GM08714 (cell line): Measurements from ENCODE around the gene LRRIQ3.

Experiments used
- H3K4me3 ChIP-seq: fragments of 200-500 bp; sonication (Bioruptor generic); 2 replicates; pipeline ENCODE4 v1.5.1; 2014; ENCODE audit warnings: mild to moderate bottlenecking, low read length, inconsistent platforms
- ZNF274 ChIP-seq: IDR thresholded peaks from 2 replicates; pipeline ENCODE4 v1.6.1; 2012; ENCODE audit warnings: mild to moderate bottlenecking, low read depth, low read length

The LRRIQ3 gene

DNA sequence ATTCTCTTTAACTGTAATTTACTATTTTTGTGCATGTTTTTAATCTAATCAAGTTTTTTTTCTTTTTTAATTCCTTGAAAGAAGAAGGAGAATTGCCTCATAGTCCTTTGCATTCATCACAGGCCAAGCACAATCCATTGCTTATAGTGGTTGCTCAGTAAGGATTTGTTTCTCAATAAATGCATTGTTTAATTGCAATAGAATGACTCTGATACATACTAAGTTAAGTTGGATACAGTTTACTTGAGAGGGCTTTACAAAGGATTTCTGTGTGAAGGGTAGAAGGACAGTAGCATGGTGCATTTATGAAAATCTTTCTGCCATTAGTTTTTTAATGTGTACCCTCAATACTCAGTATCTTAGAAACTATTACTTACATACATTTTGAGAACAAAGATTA lies 186.2 kb downstream of the LRRIQ3 start:
- TF ChIP-seq ZNF274 = no peak
- no peak overlapping the region for H3K4me3 ChIP-seq

DNA sequence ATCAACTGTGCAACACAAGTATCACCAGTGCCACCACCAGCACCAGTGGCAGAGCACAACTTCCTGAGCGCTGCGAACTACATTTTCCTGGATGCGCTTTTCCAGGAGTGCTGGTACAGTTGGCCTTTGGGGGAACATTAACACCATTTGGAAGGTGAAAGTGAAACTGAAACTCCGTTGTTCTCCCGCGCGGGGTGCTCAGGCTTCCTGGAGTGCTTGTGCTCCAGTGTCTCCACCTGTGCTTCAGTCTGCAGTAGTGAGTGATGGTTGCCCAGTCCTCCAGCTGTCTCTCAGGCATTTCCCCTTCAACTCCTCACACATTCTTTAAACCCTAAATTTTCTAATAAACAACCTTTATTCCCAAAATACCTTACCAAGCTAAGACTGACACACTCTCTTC lies 187.8 kb downstream of the LRRIQ3 start:
- TF ChIP-seq ZNF274 = no peak
- H3K4me3 ChIP-seq = no peak overlapping the region

DNA sequence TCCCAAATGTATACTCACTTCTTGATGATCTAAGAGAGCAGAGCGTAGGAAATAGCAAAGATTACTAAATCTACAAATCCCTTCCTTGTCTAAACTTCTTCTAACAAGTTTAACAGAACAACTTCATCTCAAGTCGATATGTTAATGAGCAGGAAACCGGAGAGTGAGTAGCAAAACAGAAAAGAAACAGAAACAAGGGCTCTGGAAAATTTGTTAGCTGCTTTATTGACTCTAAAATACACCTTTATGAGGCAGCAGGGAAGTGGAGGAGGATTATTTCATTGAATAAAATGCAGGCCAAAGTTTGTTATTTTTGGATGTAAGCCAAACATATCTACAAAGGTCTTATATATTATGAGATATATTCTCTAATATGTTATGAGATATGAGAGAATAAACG lies 192.4 kb downstream of the LRRIQ3 start:
- H3K4me3 ChIP-seq = no peak overlapping the region
- TF ChIP-seq ZNF274 = no peak

DNA sequence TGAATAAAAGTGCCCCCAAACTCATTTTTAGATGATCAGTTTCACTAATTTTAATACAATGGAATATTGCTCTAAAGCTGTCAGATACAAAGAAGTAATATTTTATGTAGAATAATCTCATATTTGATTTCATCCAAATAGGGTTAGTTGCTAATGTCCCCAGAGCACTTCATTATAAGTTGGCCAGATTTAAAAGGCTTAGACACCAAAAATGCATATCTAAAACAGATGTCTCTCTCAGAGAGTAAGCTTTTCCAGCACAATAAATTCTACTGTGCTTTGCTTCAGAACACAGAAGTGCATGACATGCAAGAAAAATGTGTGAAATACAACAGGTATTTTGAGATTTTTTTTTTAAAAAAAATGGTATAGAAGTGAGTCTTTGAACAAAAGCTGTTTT lies 194.2 kb downstream of the LRRIQ3 start:
- no peak overlapping the region for H3K4me3 ChIP-seq
- TF ChIP-seq ZNF274 = no peak

DNA sequence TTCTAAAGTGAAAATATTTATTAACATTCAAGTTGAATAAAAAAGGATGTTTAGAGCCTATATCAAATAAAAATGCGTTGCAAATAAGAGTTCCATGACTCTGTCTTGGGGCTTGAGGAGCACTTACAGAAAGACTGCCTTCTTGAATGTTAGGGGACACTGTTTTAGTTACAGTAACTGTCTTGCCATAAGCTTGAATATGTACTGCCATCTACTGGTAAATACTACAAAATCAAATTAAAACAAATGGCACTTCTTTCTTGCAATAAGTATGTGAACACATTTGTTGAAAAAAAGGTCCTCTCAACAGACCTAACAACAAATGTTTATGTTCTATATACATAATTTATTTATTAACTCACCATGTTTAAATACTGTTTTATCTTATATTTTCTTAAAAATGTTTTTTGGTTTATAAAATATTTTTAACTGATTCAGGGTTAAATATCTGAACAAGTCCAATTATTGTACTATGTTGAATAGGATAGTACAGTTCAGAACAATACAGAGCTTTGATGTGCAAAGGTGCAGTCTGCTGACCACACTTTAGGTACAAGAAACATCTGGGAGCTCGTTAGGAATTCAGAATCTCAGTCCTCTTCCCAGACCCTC lies 199.5 kb downstream of the LRRIQ3 start:
- no peak for TF ChIP-seq ZNF274
- H3K4me3 ChIP-seq = no peak overlapping the region

DNA sequence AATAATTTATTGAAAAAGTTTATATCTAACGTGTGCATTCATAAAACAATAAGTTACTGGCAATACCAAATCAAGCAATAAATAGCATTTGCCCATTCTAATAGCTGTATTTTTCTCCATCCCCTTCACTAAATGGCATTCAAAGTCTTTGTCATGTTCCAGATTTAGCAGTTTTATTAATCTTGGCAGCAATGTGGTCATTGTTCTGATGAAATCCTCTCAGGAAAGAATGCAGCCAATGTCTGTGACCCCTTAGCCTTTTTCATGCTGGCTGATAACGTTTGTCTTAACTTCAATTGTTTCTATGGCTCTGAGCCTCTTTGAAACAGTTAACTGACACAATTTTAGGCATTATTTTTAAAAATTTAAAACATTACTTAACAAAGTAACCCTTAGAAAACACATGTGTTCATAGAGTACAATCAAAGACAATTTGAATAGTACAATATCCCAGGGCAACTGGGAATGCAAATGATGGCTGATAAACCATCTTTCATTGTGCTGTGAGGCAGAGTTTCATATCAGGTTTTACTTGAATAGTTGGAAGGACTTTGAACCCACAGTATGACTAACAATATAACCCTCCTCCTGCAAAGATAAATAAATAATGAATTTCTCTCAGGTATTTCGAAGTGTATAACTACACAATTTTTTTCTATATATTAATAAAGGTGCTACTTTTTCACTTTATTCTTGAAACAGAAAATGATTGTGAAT lies 217.5 kb downstream of the LRRIQ3 start:
- no peak for TF ChIP-seq ZNF274
- H3K4me3 ChIP-seq = no peak overlapping the region

DNA sequence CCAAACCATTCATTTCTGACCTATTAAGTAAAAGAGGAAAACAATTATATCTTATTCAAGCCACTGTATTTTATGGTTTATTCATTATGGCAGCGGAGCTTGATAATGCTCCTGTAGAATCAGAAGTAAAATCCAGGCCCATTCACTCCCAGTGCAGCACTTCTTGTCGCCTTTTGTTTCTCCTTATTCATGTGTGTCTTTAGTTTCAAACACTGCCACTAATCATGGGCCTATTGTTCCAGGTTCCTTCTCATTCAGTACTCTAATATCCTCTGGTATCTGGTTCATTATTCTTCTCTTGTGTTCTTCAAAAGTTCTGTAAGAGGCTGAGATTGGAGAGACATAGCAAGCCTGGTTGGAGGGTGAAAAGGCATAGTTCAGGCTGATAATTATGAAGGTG lies 218.3 kb downstream of the LRRIQ3 start:
- TF ChIP-seq ZNF274 = no peak
- no peak overlapping the region for H3K4me3 ChIP-seq

DNA sequence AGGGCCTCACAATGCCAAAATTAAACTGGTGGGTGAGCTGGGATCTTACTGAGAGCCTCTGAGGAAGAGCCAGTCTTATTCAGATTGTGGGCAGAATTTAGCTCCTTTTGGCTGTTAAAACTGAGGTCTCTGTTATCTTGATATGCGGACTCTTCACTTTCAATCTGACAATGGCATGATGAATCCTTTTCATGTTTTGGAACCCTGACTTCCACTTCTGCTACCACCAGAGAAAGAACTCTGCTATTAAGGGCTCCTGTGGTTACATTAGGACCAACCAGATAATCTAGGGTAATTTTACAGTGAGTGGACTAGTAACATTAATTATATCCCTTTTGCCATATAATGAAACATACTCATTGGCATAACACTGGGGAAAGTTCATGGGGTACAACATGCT lies 219.0 kb downstream of the LRRIQ3 start:
- no peak for TF ChIP-seq ZNF274

More for the DNA sequence above, 219.0 kb downstream of the LRRIQ3 start:
- H3K4me3 ChIP-seq = no peak overlapping the region
